Measurements from ENCODE around the gene GRIA1.
A peak's percentile ranks its signal among the peaks of the same experiment; 100 is the strongest.

The GRIA1 gene

DNA sequence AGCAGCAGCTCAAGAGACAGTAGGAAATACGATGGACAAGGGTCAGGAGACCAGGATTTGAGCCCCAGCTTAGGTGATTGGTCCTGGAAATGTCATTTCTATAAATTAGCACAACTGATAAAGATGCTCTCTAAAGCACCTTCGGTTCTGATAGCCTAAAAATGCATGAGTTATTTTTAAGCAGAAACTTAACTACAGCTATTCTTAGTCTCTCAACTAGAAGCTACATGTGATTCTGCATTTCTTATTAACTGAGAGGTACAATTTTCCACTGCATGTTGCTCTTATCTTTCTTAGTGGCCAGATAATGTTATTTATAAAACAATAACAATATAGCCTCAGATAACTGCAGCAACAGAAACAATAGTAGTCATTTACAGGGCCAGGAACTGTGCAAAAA is 136.4 kb downstream of the GRIA1 start:
- no peaks in the 10 kb centered on the region for H3K36me3 ChIP-seq
- H3K4me3 ChIP-seq: no peak overlapping the region
- H3K4me1 ChIP-seq: peaks cover 0 to 40% (median 9%) of the 10 kb centered on the region in 4 donors
- H3K27ac ChIP-seq: no peak overlapping the region
- no peaks in the 10 kb centered on the region for H3K27me3 ChIP-seq
- no peak for DNase-seq
- intact Hi-C loops (cut with DNase I; ENCODE audit: low total_unique reads): no loop called here
- TF ChIP-seq CTCF (IDR thresholded peaks at IDR 0.05): no peak
- no peaks in the 10 kb centered on the region for H3K9me3 ChIP-seq

DNA sequence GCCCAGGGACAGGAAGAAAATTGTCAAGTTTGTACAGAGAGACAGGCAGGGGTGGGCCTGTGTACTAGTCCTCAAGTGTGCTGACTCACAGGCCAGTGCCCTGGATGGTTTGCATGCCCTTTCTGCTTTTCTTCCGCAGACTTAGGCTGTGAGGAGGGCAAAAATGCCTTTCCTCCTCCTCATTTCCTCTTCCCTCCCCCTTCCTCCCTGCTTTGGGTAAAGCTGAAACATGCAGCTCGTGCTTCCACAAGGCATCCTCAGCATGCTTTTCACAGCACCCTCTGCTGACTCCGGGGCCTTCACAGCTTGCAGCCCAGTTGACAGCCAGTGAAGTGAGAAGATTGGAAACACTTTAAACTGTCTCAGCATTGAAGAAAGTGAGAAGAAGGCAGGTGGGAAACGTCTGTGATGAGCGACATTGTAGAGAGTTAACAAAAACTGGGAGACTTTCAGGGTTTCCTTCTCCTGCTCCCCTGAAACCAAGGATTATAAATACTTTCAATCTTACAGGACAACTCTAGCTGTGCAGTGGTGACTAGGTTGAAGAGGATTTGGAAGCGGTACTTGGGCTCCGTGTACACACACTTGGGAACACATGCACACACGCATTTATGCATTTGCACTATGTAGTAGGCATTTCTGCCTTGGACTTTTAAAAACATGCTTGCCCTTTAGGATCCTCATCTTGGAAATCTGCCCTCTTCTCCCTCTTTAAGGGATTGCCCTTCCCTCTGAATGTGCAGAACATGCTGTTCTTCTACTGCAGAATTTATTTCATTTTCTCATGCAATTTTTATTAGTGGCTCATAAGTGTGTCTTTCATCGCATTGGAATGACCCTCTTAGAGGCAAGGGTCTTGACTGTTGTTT is 138.8 kb downstream of the GRIA1 start:
- DNase-seq: peak; percentile 49 to 83
- peak in 1 of 2 experiments; percentile 20 for TF ChIP-seq CTCF (IDR thresholded peaks at IDR 0.05)
- peaks cover 0 to 40% (median 9%) of the 10 kb centered on the region in 4 donors for H3K4me1 ChIP-seq
- H3K27ac ChIP-seq: peak overlapping the region; percentile 34 to 51
- no peaks in the 10 kb centered on the region for H3K27me3 ChIP-seq
- intact Hi-C loops (cut with DNase I; ENCODE audit: low total_unique reads): no loop called here
- no peaks in the 10 kb centered on the region for H3K9me3 ChIP-seq
- no peaks in the 10 kb centered on the region for H3K36me3 ChIP-seq
- no peak overlapping the region for H3K4me3 ChIP-seq

GRCh38 chr5:153630546-153630945 is 140.1 kb downstream of the GRIA1 start:
- intact Hi-C loops (cut with DNase I; ENCODE audit: low total_unique reads): no loop called here
- no peaks in the 10 kb centered on the region for H3K27me3 ChIP-seq
- H3K36me3 ChIP-seq: no peaks in the 10 kb centered on the region
- no peak for DNase-seq
- no peak overlapping the region for H3K4me3 ChIP-seq
- peak overlapping the region in 1 of 2 donors; percentile 51 for H3K27ac ChIP-seq
- peaks cover 0 to 40% (median 9%) of the 10 kb centered on the region in 4 donors for H3K4me1 ChIP-seq
- no peak for TF ChIP-seq CTCF (IDR thresholded peaks at IDR 0.05)
- H3K9me3 ChIP-seq: no peaks in the 10 kb centered on the region

DNA sequence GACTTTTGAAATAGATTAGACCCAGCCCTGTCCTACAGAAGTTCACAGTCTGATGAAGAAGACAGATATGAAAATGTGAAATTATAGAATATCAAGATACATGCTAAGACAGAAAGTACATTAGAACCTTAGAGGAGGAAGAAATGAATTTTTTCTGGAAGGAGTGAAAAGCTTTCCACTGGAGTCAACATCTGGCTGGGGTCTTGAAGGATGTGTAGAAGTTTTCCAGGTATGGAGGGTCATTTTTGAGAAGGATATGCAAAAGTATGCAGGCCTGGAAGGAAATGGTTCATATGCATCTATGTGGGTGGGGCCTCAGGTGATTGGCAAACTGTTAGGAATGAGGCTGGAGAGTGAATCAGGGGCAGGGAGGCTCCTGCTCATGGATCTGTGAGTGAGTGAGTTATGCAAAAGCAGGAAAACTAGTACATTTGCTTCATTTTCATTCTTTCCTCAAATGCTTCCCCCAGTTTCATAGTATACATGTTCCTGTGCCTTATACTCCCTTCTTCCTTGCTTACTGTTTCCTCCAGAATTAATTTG is 142.3 kb downstream of the GRIA1 start:
- H3K4me3 ChIP-seq: no peak overlapping the region
- no peaks in the 10 kb centered on the region for H3K27me3 ChIP-seq
- H3K27ac ChIP-seq: no peak overlapping the region
- no peak for DNase-seq
- TF ChIP-seq CTCF (IDR thresholded peaks at IDR 0.05): no peak
- H3K36me3 ChIP-seq: no peaks in the 10 kb centered on the region
- peaks cover 0 to 28% (median 7%) of the 10 kb centered on the region in 4 donors for H3K4me1 ChIP-seq
- intact Hi-C loops (cut with DNase I; ENCODE audit: low total_unique reads): no loop called here
- no peaks in the 10 kb centered on the region for H3K9me3 ChIP-seq

GRCh38 chr5:153636670-153637451 is 146.4 kb downstream of the GRIA1 start:
- Histone ChIP-seq H3K4me3 (no peak overlapping the region), H3K27ac (no peak overlapping the region), H3K36me3 (no peaks in the 10 kb centered on the region), H3K27me3 (no peaks in the 10 kb centered on the region), H3K9me3 (no peaks in the 10 kb centered on the region), H3K4me1 (peaks cover 0 to 9% (median 0%) of the 10 kb centered on the region in 4 donors)
- no peak for DNase-seq
- no peak for TF ChIP-seq CTCF (IDR thresholded peaks at IDR 0.05)
- intact Hi-C loops (cut with DNase I; ENCODE audit: low total_unique reads): no loop called here
